NCI-H526 (cell line): ENCODE results near the gene CTNNBL1.

Experiments
- DNase-seq, 2 experiments: peaks; one replicate each; lab custom pipeline; 2025; lab: John Stamatoyannopoulos, UW

CTNNBL1 gene

DNA sequence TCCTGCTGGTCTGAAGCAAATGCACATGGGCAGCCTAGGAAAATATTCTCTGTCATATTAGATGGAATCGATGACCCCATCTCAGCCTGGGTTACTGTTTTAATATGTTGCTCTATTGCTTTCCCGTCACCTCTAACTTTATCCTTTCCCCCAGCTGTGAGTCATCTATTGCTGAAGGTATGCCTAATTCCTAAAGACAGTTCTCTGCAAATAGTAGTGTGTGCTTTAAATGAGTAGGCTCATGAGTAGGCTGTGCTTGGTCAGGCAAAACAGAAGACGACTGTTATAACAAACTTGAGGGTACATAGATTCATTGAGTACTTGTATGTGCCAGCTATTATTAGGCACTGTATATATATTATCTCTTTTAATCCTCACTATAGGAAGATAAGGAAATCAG lies 47.2 kb downstream of the CTNNBL1 start:
- no peak for DNase-seq

DNA sequence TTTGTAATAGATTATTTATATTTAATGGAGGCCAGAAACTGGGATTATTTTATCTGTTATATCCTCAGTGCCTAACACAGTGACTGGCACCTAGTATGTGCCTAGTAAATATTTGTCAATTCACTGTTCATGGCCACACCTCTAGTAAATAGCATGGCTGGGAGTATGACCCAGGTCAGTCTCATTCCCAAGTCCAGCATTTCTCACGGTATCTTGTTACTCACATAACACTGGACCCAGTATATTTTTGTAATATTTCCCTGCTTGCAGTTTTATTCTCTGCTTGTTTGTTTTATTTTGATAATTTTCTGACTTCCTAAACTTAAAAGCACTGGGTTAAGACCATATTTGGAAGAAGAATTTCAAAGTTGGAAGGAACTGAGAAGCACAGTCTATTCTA lies 47.7 kb downstream of the CTNNBL1 start:
- DNase-seq = no peak

DNA sequence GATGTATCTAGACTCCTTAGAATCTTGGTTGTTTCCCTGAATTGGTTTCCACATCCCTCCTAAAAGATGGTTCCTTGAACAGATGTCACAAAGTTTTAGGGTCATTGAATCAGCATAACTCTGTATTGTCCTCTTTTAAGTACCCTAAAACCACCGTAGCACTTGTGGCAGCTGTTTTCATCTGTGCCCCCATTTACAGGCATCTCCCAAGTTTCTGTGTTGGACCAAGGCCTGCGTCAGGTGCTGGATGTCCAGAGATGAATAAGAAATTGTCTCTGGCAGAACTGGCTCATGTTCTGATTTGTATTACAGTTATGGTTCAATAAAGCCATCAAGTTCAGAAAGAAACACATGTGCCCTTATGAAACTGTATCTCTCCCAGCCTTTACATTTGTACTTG lies 48.3 kb downstream of the CTNNBL1 start:
- DNase-seq = no peak

DNA sequence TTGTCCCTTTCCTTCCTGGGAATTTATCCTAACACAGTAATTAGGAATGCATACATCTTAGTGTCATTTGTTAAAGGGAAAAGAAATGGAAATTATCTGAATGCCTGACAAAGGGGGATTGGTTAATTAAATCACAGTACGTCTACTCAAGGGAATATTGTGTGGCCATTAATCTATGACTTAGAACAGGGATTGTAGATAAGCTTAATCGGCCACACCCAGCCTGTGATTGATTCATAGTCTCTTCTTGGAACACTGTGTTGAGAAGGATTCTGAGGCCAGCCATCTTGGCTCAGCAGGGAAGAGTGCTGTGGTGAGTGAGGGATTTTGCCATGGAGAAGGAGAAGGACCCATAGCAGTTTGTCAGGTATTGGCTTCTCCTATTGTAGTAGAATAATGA lies 50.5 kb downstream of the CTNNBL1 start:
- no peak for DNase-seq

DNA sequence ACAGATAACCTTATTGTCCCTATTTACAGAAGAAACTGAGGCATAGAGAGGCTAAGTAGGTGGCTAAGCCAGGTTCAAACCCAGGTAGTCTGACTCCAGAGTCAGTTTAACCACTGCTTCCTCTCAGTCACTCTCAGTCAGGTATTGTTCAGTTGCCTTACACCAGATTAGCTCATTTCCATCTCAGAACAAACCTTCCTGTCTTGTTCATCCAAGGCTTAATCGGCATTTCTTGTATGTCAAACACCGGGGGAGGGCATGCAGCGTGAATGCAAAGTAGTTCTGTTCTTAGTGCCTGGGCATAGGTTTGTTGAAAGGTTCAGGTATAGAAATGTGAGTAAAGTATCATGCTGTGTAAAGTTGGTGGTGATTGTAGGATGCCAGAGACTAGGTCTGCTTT lies 51.7 kb downstream of the CTNNBL1 start:
- DNase-seq = peak; percentile 54 to 61

DNA sequence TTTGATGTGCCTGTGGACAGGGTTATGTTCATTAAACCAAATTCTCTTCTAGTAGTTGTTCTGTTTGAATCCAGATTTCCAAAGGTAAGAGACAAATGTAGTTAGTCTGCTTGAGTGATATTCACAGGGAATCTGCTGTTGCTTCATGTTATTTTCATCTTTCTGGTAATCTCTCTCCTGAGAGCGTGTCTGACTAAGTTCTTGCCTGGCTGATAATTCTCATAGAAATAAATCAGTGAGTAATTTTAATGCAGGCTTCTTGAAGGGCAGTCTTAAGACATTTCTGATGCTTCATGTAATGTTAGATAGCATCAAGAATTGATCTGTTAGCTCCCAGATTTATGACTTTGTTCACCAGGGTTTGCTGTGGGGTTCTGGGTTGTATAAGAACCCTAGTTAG lies 54.2 kb downstream of the CTNNBL1 start:
- DNase-seq = no peak

DNA sequence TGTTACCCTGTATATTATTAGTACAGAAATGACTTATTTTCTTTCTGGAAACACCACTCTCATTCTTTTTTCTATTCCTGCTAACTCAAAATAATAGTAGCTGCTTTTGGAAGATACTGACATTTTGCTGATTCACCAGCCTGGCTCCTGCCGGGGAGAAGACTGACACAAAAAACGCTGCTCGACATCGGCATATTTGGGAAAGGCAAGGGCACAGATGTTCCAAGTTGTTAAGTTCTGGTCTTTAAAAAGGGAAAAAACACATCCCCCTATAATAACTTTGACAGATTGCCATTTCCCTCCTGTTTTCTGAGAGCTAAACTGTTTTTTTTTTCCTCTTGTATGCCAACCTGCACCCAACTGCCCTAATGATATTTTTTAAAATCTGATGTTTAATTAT lies 55.4 kb downstream of the CTNNBL1 start:
- DNase-seq = no peak

DNA sequence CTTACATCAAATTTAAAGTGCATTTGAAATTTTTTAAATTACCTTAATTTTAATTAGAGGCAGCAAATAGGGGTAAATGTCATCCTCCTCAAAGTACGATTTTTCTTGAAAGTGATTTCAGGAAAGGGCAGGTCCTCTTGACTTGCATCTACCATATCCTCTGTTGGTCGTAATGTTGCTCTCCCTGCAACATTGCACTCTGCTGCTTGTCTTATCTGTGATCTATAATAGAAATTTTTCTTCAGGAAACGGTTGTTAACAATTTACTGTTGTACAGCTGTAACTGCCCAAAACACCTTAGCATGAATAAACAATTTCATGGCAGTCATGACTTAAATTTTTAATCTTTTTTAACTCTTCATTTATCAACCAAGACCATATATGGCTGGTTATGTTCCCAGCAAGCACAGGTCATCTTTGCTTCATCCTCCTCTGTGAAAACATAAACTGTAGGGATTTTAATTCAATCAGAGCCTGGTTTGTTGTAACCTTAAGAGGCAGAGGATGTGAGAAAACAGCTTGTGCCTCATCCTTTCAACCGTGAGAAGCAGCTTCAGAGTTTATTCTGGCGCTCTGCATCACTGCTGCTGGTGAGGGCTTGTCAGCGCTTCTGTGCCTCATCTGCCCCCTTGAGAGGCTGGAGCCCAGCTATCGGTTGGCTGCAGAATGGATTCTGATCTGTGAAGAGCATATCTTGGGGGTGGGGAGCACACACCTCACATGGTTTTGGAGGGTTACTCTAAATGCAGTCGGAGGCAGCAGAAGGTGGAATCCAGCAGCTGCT lies 56.0 kb downstream of the CTNNBL1 start:
- DNase-seq = no peak

DNA sequence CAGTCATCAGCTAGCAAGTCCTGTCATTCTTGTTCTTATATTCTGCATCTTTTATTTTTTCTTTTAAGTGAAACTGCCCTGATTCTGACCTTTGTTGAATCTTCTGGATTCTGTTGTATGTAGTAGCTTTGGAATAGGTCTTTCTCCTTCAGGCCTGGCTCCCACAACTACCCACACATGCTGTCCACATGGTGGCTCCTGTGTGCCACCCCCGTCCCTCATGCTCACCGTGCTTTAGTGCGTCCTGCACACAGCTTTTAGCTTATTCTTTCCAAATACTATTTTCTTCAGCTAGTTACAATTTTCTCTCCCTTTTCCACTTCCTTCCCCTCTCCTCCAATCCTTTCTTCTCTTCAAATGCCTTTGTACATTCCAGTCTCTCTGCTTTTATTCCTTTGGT lies 61.8 kb downstream of the CTNNBL1 start:
- peak in 1 of 2 experiments; percentile 18 for DNase-seq

DNA sequence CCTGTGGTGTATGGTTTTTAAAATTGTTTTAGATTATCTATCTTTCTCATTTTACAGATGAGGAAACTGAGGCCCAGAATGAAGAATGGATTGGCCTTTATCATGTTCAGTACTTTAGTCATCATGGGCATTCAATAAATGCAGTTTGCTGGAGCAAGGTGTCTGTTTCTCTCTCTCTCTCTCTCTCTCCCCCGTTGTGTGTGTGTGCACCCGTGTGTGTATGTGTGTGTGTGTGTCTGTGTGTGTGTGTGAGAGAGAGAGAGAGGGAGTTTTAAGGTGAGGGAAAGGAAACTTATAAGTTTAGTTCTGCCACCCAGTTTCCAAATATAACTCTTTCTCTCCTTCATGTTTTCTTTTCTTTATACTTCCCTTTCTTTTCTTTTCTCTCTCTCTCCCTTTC lies 62.4 kb downstream of the CTNNBL1 start:
- no peak for DNase-seq

DNA sequence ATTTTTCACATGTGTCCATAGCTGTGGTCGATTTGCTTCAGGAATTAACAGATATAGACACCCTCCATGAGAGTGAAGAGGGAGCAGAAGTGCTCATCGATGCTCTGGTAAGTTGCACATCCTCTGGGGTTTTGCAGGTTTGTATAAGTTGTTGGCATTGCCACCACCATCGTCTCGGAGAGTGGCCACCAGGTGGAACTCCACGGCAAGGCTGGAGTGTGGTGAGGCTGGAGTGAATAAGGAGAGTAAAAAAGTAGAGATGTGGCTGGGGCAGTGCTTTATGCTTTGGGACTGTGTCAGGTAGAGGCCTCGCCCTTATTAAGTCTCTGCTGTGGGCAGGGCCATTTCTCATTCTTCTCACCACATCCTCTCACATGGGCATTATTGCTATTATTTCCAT lies 63.7 kb downstream of the CTNNBL1 start:
- DNase-seq = peak in 1 of 2 experiments; percentile 18

DNA sequence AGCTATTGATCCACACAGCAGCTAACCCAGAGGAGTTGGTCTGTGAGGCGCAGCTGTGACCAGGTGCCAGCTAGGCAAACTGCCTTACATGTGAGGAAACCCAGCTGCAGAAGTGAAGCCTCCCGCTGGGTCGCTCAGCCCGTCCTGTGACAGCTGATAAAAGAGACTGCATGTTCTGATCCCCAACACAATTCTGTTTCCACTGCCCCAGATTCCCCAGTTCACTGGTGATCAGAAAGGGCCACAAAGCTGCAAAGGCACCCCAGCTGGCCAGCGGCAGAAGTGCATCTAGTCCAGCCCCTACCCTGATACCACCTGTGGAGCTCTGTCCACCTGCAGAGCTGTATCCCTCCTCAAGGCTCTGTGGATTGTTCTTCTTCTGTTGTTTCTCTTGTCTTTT lies 64.5 kb downstream of the CTNNBL1 start:
- DNase-seq = peak in 1 of 2 experiments; percentile 10

DNA sequence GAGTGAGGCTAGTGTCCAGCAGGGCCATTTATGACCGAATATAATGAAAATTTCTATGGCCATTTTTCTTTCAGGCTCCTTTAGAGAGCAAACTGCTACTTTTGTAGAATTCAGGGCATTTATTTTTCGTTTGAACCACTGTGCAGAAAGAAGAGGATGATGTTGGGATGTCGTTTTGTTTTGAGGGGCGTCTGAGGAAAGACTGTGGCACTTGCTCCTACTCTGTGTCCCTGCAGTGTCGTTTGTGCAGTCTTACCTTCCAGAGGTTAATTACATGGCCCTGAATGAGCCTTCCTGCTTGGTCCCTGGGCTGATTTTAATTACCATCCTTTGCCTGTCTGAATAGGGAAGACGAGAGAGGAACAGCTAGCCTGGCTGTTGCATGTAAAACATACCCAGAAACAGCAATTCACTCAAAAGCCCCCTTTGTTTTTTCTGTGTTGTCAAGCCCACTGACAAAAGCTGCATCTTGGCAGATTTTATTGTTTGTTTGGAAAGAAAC lies 65.3 kb downstream of the CTNNBL1 start:
- no peak for DNase-seq

DNA sequence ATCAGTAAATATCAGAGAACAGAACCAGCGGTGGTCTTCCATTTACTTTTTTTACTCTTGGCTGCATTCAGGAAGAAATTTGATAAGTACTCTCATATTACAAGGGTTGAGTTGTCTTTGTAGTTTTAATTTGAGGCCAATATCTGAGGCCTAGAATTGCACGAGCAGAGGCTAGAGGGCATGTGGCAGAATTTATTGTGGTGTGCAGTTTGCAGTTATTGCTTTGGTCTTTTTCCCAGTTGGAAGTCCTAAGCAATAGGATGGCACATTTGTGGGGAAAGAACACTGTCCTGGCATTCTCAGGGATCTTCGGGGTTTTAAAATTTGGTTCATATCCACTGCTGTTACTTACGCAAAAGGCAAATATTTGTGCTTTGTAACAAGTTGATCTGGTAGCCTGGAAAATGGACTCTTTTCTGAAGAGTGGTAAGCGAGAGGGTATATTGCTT lies 66.0 kb downstream of the CTNNBL1 start:
- DNase-seq = no peak

DNA sequence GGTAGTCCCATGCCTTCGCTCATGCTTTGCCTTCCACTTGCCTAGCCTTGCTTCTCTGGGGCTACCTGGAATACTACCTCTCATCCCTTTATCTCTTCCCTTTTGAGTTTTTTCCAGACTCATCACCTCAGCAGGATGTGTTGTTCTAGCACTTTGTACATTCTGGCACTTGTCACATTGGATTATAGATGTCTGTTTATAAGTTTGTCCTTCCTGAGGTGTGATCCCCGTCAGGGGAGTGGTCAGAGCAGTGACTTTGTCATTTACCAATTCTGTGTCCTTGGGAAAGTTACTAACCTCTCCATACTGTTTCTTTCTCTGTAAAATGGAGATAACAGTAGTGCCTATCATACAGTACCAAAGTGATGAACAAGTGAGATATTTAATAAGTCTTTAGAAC lies 66.5 kb downstream of the CTNNBL1 start:
- no peak for DNase-seq

DNA sequence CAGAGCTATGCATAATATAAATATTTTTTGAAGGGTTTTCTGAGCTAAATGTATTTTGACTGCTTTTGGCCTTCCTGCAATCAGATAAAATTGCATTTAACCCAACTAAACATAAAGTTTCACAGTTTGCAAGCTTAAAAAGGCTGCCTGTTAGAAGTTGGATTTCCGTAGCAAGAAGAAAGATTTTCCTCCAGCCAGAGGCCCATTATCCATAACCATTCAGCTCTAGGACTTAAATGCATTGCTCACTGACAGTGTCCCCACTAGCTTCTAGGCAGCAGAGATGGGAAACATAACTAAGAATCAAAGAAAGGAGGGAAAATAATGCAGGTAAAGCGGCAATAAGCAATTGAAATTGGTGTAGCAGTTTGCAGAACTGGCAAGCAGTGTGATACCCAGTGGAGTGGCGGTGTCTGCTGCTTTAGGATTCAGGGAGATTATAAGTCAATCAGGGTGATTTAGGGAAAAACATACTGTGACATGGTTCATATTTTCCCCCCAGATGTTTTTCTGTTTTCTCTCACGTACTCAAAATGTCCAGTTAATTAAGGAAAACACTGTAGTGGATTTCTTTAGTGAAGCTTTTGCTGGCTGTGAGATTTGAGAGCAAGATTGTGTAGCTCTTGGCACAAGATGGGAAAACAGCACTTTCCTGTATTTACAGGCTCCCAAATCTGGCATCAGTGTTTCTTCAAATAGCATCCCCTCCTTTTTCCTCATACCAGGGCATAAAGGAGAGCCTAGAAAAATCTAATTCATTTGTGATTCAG lies 69.1 kb downstream of the CTNNBL1 start:
- DNase-seq = no peak

DNA sequence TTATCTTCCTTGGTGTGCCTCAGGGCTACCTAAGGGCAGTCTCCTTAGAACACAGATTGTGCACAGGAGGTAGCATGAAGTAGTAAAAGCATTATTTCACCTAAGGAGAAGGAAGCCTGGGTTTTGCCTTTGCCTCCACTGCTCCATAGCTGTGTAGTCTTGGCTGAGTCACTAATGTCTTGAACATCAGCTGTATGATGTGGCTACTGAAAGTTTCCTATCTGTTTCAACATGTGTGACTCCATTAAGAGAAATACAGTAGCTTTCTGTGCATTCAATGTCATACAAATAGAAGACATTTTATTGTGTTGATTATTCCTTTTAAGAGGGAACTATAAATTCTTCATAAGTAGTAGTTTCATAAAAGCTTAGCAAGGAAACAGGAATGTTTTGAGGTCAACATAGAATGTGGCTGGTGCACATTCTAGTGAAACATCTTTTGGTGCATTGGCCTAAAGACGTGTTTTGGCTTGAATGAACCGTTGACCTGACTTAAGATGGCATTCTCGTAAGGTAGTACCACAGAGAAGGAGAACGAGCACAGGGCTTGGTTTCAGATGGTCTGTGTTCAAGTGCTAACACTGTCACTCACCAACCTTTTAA lies 70.6 kb downstream of the CTNNBL1 start:
- no peak for DNase-seq

DNA sequence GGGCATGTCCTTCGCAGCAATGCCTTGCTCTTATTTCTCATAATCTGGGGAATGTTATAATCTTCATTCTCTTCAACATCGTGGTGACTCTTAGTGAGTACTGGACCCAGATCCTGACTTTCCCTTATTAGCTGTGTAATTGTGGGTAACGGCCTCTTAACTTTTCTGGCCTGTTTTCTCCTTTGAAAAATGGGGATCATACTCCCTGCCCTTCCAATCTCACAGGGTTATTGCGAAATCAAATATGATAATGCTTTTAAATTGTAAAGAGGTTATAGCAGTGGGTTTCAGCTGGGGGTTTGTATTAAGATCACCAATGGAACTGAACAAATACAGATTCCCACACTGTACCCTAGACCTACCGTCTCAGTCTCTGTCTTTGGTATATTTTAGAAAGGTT lies 77.1 kb downstream of the CTNNBL1 start:
- no peak for DNase-seq

DNA sequence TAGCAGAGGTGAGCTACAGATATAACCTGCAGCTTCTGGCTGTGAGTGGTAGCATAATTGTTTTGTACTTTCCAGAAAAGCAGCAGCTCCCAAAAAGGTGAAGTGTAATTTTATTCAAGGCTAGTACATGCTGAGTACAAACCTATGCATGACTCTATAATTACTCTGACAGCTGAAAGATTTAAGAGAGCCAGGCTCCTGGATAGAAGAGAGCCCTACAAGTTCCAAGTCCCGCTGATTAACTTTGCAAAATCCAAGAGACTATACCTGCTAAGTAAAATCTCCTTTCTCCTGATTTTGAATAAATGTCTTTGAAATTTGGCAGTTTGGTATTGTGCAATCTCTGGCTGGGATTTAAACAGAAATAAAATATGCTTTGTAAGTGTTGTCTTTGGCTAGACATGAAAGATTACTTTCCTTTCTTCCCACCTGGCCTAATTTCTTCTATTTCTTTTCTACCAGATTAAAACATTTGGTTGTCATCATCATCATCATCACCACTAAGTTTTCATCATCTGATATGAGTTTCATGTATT lies 79.5 kb downstream of the CTNNBL1 start:
- DNase-seq = no peak

DNA sequence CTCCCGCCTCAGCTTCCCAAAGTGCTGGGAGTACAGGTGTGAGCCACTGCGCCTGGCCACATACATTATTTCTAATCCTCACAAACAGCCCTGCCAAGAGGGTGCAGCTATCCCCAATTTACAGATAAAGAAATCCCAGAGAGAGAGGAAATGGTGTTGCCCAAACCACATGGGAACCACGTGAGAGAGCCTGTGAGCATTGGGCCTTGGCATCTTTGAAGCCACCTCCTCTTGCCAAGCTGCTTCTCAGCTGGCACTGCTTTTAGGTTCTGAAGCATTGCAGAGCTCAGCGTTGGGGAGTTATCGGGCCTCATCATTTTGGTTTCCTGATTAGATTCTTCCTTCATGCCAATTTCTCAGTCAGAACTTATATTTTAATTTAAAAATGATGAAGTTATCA lies 80.3 kb downstream of the CTNNBL1 start:
- DNase-seq = no peak

DNA sequence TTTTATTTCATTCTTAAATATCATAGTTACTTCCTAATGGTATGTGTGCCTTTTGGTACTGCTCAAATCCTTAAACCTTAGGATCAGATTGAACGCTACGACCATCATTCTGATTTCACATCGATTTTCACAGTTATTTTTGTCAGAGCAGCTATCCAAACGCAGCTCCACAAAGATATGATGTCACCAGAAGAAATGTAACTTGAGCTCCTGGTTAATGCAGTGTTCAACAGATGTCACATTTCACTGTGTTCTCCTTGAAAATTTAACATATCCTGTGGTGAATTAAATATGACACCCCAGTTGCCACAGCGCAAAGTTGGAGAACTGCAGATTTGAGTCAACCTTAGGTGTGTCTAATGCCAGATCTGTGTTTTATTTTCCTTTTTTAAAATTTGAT lies 81.4 kb downstream of the CTNNBL1 start:
- DNase-seq = no peak

DNA sequence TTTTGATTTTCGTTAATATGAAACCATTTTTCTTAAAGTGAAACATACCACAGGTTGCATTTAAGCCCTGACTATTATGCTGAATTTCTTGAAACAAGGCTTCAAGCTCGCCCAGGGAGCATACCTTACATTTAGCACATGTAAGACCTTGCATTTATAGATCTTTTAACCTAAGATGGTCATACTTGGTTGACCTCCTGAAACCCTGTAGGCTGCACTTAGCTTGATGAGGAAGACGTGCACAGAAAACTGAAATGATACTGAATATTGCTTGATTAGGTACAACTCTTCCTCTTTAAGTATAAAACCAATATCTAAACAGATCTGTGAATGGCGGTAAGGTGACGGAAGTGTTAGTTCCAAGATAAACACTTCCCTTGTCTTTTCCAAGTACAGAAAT lies 82.2 kb downstream of the CTNNBL1 start:
- no peak for DNase-seq

DNA sequence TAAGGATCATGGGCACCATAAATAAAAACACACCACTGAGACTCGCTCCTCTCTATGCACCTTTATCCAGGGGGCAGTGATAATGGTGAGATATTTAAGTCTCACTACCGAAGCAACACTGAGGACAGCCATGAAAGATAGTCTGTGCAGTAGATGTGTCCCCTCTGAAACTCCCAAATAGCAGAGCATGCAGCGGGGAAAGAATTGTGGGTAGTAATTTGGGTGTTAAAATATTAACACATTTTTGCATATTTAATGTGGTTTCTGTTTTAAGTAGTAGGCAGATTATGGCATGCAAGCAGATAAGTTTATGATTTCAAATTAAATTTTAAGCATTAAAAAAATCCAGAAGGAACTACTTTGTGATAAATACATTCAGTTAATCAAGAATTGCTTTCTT lies 82.7 kb downstream of the CTNNBL1 start:
- DNase-seq = no peak
